GM21360 (cell line): ENCODE data around the gene SPAG5.

Experiments
- ATAC-seq: cut with Tn5 transposase; IDR thresholded peaks from one replicate; pipeline ENCODE4 v1.9.1; 2021; ENCODE audit warnings: mild to moderate bottlenecking, moderate library complexity; ENCODE audit not compliant: unreplicated experiment

Gene SPAG5

DNA sequence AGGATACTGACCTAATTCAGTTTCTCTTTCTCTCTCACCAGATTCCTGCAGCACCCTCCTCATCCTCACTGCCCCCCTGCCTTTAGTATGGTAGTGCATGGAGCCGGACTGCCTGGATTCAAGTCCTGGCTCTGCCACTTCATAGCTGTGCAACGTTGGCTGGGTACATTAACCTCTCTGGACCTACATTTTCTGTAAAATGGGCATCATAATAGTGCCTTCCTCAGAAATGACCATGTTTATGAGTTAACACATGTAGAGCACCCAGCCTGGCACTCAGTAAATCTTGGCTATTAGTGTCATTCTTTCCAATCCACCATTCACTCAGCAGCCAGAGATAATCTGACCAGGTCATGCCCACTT lies 53.7 kb downstream of the SPAG5 start:
- no peak for ATAC-seq

DNA sequence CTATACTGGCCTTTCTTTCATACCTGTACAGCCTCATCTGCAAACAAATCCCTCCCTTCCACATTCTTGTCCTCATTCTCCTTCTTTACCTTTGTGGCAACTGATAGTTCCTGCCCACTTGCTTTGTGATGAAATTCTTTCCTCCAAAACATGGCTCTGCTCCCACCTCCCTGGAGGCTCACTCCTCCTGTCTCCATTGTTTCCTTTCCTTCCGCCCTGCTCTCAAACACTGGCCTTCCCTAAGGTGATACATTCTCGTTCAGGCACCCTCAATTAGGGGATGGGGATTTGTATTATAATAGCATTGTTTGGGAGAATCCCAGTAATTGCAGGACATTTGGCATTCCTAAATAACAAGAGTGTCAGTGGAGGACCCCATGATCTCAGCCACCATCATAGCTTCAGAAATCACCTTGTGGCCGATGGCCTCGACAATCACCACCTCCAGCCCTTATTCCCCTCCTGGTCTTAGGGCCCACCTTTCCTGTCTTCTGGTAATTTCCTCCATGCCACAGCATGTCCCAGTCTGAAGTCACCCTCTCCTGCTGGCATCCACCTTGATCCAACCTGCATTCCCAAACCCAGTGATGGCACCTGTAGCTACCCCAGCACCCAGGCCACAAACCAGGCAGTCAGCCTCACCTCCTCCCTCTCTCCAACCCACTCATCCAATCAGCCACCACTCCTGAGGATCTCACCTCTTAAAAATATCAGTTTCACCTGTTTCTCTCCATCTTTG lies 54.3 kb downstream of the SPAG5 start:
- no peak for ATAC-seq

DNA sequence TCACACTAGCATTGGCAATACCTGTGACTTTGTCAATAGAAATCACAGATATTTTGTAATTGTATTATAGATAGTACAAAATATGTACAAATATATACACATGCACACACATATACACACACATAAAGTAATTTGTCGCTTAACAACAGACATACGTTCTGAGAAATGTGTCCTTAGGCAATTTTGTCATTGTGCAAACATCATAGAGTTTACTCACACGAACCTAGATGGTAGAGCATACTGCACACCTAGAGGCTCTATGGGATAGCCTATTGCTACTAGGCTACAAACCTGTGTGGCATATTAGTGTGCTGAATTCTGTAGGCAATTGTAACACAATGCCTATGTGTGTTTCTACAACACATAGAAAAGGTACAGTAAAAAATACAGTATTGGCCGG lies 57.4 kb downstream of the SPAG5 start:
- ATAC-seq, result no peak

DNA sequence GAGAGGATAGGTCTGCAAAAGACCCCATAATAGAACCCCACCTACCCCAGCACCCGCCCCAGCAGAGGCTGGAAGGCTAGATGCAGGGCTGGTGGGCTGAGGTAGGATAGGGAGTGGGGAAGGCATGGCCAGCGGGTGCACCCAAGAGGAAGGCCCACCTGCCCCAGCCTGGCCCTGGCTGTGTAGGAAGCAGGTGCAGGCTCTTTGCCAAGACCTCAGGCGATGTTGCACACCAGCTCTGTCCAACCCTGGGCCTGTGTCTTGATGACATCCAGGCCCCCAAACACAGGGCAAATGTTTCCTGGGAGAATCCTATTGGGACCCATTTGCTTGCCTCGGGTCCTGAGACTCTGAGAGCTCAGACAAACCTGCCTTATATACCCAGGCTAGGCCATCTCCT lies 58.6 kb downstream of the SPAG5 start:
- no peak for ATAC-seq

DNA sequence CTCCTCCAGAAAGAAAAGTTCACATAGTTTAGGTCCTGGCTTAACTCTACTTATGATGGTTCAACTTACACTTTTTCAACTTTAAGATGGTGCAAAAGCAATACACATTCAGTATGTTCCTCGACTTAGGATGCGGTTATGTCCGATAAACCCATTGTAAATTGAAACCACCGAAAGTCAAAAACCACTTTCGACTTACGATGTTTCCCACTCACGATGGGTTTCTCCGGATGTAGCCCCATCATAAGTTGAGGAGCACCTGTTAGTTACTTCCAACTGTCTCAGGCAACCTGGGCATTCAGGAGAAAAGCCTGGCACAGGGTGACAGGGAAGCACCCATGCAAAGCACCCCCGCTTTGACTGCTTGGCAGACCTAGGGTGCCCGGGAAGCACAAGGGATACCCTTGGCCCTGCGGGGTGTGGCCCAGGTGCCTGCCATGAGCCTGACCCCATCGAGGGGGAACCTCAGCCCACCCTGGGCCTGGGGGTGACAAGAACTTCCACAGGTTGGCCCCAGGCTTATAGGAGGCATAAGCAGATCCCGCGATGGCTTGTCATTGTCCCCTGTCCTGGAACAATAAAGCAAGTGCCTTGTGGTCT lies 60.4 kb downstream of the SPAG5 start:
- no peak for ATAC-seq

DNA sequence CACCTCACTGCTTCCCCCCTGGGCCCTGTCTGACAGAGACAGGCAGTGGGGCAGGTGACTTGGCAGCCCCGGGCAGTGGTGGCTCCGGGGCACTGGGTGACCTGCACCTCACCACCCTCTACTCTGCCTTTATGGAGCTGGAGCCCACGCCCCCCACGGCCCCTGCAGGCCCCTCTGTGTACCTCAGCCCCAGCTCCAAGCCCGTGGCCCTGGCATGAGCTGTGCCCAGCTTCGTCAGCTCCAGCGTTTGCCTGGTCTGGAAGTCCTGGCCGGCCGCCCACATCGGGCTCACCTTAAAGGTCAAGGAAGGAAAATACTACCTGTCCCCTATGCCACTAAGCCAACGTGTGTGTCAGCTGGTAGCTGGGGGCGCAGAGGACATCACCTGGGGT lies 61.6 kb downstream of the SPAG5 start:
- ATAC-seq, result no peak

DNA sequence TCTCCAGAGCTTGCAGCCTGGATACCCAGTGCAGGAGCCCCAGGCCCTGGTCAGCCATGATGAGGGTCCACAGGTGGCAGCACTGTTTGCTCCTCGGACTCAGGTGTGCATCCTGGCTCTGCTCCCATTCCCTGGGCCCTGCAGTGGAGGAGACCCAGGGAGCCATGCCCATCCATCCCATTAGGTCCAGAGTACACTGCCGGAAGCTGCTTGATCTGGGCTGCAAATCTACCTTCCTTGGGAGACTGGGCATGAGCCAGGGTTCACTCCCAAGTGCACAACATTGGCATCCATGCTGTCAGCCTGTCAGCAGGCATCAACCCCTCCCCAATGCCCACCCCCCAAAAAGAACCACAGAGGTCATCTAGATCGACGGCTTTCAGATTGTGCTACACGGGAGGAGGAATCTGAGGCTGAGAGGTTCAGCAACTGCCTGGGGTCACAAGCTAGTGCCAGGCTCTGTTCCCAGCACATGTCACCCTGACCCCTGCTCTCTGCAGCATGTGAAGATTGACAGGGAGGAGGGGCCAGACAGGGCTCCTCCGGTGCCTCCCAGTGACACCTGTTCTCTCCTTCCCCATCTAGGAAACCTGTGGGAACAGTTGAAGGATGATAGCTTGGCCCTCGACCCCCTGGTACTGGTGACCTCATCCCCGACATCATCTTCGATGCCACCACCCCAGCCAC lies 62.1 kb downstream of the SPAG5 start:
- ATAC-seq, result no peak

DNA sequence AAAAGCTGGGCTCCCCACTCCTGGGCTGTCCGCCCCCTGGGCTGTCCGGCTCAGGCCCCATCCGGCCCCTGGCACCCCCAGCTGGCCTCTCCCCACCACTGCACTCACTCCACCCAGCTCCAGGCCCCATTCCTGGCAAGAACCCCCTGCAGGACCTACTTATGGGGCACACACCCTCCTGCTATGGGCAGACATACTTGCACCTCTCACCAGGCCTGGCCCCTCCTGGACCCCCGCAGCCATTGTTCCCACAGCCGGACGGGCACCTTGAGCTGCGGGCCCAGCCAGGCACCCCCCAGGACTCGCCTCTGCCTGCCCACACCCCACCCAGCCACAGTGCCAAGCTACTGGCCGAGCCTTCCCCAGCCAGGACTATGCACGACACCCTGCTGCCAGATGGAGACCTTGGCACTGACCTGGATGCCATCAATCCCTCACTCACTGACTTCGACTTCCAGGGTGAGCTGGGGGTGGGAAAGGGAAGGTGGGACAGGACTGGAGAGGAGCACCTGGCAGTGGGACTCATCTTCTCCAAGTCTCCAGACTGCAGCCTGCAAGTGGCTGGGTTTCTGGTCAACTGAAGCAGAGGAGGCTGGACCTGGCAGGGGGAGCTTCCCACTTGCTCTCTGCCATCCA lies 64.0 kb downstream of the SPAG5 start:
- no peak for ATAC-seq

DNA sequence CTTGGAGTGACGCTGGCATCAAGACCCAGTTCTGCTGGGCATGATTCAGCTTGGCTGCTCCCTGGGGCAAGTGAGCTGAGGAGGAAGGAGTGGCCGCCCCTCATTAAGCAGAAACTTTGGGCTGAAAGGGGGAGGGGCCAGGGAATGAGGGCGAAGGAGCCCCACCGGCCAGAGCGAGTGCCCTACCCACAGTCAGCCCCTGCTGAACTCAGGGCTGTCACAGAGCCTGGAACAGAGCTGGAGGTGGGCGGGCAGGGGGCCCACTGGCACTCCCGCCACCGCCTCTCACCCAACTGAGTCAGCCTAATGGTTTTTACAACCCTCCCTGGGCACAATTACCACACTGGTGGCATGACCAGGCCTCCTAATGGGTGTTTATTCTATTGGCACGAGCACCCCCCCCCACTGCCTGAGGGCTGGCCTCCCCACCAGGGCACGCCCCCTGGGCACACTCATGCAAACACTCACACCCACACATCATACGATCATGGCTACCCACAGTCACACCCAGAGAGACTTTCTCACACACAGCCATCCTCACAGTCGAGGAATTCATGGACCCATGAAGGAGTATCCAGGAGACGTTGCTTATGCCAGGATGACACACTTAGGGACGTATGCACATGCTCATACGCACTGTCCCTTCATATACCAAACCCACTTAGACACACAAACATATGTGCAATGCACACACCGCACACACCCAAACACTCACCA lies 65.6 kb downstream of the SPAG5 start:
- no peak for ATAC-seq

DNA sequence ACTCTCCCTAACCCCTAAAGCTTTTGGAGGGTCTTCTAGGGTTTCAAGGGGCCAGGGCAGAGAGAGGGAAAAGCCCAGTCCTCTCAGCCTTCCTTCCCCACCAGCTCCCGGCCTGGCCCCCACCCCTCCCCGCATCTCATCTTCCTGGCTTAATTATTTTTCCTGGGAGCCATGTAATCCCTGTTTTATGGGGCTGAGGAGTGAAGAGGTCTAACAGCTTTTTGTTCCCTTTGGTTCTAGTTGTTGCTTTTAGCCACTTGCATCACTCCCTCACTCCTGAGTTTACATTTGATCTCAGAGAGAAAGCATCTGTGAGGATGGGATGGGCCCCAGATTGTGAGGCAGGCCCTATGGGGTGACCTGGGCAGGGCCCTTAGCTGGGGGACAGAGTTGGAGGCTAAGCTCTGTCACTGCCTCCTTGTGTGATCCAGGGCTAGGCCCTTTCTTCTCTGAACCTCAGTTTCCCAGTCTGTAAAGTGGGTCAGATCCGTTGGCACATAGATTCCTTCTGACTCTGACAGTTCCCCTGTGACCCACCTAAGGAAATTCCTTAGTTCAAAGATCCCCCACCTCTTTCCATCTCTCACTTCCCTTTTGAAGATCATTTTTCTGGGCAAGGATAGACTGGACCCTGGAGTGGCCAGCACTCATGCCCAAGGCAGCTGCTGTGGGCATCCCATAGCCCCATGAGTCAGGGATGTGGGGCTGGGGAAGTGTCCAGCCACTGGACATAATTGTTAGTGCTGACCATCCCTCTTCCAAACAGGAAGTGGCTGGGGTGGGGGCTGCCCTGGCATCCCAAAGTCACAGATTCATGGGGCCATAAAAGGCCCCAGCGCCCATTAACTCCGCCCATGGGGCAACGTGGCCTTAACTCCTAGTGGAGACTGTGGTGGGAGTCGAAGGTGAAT lies 66.5 kb downstream of the SPAG5 start:
- no peak for ATAC-seq

DNA sequence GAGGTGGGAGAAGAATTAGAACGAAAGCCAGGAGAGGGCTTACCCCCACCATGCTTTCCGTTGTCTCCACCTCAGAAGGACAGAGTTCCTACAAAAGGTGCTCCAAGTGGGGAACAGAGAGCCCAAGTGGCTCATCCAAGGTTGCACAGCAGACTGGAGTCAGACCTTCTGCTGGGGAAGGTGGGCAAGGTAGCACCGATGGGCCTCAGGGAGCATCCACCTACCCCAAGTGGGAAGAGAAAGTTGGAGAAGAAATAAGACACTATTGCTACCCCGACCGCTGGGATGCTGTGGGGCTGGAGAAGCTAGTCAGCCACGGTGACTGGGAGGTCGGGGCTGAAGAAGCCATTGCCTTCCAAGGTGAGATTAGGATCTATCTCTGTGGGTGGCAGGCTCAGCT lies 67.9 kb downstream of the SPAG5 start:
- ATAC-seq, result no peak

DNA sequence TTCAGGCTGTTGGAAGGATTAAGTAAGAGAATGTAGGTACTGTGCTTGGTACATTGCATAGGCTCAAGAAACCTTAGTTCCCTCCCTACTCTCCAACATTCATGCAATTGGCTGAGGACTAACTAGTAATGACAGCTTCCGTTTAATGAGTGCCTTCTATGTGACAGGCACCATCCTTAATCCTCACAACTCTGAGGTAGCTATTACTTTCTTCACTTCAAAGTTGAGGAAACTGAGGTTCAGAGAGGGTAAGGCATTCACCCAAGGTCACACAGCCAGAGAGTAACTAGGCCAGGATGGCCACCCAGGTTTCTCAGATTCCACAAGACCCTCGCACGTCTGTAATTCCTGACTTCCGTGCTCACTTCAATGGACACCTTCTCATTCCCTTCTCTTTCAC lies 68.6 kb downstream of the SPAG5 start:
- ATAC-seq, result no peak

DNA sequence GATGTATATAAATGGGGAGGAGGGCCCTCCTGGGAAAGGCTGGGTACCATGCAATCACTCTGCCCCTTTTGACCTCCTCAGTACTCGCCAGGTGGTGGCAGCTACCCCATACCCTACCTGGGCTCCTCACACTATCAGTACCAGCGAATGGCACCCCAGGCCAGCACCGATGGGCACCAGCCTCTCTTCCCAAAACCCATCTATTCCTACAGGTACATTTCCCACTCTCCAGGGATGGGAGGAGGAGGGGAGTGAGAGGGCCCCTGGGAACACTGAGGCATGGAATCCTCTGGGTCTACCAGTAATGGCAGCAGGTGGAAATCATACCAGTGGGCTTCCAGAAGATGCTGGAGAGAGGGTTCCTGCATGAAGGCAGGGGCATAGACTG lies 69.8 kb downstream of the SPAG5 start:
- ATAC-seq, result no peak

DNA sequence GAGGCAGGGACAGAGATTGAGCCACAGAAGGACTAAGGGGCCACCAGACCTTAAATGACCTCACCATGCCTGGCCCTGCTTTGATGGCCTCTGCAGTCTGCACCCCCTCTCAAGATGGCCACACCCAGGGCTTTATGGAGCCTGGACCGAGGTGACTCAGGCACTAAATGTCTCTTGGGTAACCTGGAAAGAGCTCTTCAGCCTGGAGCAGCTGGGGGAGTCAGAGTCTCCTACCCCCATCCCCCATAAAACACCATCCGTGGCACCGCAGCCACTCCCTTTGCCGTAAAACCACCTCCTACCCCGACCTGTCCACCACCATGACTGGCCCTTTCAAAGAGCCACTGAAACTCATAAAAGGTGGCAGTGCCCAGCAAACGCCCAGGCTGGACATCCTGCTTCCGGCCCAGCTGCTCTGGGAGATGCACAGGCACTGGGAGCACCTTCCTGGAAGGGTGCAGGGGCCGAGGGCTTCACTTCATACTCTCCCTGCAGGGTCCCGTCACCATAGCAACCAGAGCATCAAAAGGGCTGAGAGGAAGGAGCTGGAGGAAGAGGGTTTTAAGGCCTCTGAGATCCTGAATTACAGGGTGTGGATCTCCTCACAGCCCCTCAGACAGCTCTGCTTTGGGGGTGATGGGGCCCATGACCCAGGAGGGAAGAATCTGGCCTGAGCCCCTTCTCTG lies 70.4 kb downstream of the SPAG5 start:
- ATAC-seq, result no peak

DNA sequence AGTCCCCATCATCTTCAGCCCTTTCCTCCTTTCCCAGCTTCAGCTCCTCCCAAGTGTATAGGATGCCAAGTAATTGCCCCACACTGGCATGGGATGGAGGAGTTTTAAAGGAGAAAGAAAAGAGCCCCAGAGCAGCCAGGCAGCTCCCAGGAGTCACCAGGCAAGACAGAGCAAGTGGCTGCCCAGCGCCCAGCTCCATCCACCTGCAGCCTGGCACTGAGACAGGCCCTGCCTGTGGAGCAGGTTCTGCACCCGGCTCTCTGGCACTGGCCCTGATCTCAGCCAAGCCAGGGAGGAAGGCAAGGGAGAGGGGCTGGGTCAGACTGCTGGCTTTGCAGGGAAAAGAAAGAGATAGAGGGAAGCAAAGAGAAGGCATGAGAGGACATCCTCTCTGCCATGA lies 71.0 kb downstream of the SPAG5 start:
- no peak for ATAC-seq
